WTC11 (cell line): ENCODE data around the gene GRM5.

Source experiments
- CREB1 ChIP-seq: sonication (generic); formaldehyde crosslinking; IDR thresholded peaks from 2 replicates; pipeline ENCODE4 v1.8.0; 2023; ENCODE audit warnings: mild to moderate bottlenecking, missing genetic modification reagents
- CTCF ChIP-seq: fragments of 200-600 bp; IDR thresholded peaks from 2 replicates; pipeline ENCODE4 v1.8.0; 2022; ENCODE audit warnings: antibody characterized with exemption
- E2F4 ChIP-seq: sonication (generic); formaldehyde crosslinking; IDR thresholded peaks from 2 replicates; pipeline ENCODE4 v1.8.1; 2022; ENCODE audit warnings: low read depth, mild to moderate bottlenecking, moderate library complexity, missing genetic modification reagents, borderline replicate concordance
- IRF2 ChIP-seq: sonication (generic); formaldehyde crosslinking; IDR thresholded peaks from 2 replicates; pipeline ENCODE4 v1.8.0; 2022; ENCODE audit warnings: low read depth, missing genetic modification reagents, borderline replicate concordance
- KAT7 ChIP-seq: sonication (generic); formaldehyde crosslinking; IDR thresholded peaks from 2 replicates; pipeline ENCODE4 v1.8.1; 2023; ENCODE audit warnings: missing genetic modification reagents, mild to moderate bottlenecking, borderline replicate concordance
- NFE2L1 ChIP-seq: sonication (generic); formaldehyde crosslinking; IDR thresholded peaks from 2 replicates; pipeline ENCODE4 v1.8.1; 2023; ENCODE audit warnings: missing genetic modification reagents
- TEAD4 ChIP-seq: sonication (generic); formaldehyde crosslinking; IDR thresholded peaks from 2 replicates; pipeline ENCODE4 v1.8.0; 2022; ENCODE audit warnings: mild to moderate bottlenecking, missing genetic modification reagents
- USF2 ChIP-seq: sonication (generic); formaldehyde crosslinking; IDR thresholded peaks from 2 replicates; pipeline ENCODE4 v1.8.1; 2023; ENCODE audit warnings: mild to moderate bottlenecking, missing genetic modification reagents, moderate library complexity
- ZNF232 ChIP-seq: sonication (generic); formaldehyde crosslinking; IDR thresholded peaks from 2 replicates; pipeline ENCODE4 v1.8.0; 2022; ENCODE audit warnings: mild to moderate bottlenecking, missing genetic modification reagents
- ZNF263 ChIP-seq: sonication (generic); formaldehyde crosslinking; IDR thresholded peaks from 2 replicates; pipeline ENCODE4 v1.8.1; 2022; ENCODE audit warnings: low read depth, mild to moderate bottlenecking, moderate library complexity, missing genetic modification reagents
- ZNF416 ChIP-seq: fragments of 250-450 bp; sonication (Bioruptor Pico); IDR thresholded peaks from 2 replicates; pipeline ENCODE4 v1.9.0; 2021; ENCODE audit warnings: mild to moderate bottlenecking, inconsistent platforms
- ZNF423 ChIP-seq: fragments of 250-450 bp; sonication (Bioruptor Pico); IDR thresholded peaks from 2 replicates; pipeline ENCODE4 v2.1.2; 2022; ENCODE audit warnings: mild to moderate bottlenecking, moderate library complexity
- TF ChIP-seq, protein P1 (sequence below): sonication (generic); formaldehyde crosslinking; IDR thresholded peaks from 2 replicates; pipeline ENCODE4 v1.8.1; 2023; ENCODE audit warnings: mild to moderate bottlenecking, missing genetic modification reagents
- TF ChIP-seq, protein P2 (sequence below): sonication (generic); formaldehyde crosslinking; IDR thresholded peaks from 2 replicates; pipeline ENCODE4 v1.8.0; 2022; ENCODE audit warnings: mild to moderate bottlenecking, missing genetic modification reagents

DNA sequence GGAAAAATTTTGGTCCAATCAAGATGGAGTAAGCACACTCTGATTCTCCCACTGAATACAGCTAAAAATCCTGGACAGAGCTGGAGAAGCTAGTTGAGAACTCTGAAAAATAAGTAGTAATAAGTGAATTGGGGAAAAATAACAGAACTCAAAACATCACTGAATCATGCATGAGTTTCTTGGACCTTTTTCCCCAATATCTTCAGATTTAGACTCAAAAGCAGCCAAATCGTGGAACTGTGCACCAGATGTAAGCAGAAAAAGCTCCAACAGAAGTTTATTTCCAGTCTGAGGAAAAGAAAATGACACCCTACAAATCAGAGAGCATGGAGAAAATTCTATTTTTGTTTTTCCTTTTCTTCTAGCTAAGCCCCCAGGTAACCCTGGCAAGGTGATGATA, 448.6 kb downstream of the GRM5 start:
- TF ChIP-seq ZNF263 (CRISPR knock-in tag), result no peak
- no peak for TF ChIP-seq CTCF
- no peak for TF ChIP-seq TEAD4 (CRISPR knock-in tag)
- TF ChIP-seq KAT7 (CRISPR knock-in tag), result no peak
- no peak for TF ChIP-seq ZNF423 (CRISPR knock-in tag)
- TF ChIP-seq, protein P1, sequence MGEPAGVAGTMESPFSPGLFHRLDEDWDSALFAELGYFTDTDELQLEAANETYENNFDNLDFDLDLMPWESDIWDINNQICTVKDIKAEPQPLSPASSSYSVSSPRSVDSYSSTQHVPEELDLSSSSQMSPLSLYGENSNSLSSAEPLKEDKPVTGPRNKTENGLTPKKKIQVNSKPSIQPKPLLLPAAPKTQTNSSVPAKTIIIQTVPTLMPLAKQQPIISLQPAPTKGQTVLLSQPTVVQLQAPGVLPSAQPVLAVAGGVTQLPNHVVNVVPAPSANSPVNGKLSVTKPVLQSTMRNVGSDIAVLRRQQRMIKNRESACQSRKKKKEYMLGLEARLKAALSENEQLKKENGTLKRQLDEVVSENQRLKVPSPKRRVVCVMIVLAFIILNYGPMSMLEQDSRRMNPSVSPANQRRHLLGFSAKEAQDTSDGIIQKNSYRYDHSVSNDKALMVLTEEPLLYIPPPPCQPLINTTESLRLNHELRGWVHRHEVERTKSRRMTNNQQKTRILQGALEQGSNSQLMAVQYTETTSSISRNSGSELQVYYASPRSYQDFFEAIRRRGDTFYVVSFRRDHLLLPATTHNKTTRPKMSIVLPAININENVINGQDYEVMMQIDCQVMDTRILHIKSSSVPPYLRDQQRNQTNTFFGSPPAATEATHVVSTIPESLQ, result no peak
- TF ChIP-seq, protein P2, sequence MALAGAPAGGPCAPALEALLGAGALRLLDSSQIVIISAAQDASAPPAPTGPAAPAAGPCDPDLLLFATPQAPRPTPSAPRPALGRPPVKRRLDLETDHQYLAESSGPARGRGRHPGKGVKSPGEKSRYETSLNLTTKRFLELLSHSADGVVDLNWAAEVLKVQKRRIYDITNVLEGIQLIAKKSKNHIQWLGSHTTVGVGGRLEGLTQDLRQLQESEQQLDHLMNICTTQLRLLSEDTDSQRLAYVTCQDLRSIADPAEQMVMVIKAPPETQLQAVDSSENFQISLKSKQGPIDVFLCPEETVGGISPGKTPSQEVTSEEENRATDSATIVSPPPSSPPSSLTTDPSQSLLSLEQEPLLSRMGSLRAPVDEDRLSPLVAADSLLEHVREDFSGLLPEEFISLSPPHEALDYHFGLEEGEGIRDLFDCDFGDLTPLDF (CRISPR knock-in tag), result no peak
- TF ChIP-seq E2F4 (CRISPR knock-in tag), result no peak
- TF ChIP-seq USF2 (CRISPR knock-in tag), result no peak
- TF ChIP-seq ZNF232 (CRISPR knock-in tag), result no peak
- no peak for TF ChIP-seq CREB1
- no peak for TF ChIP-seq IRF2 (CRISPR knock-in tag)
- TF ChIP-seq ZNF416 (CRISPR knock-in tag), result no peak
- TF ChIP-seq NFE2L1 (CRISPR knock-in tag), result no peak
